GM12878 (cell line): ENCODE data around the gene ST3GAL5. TPM values are rescaled to one million over a fixed set of nuclear protein-coding genes. Genes with fewer than 3 reads are reported as not detected.
A peak's percentile ranks its signal among the peaks of the same experiment; 100 is the strongest.

Source experiments
- CEBPB ChIP-seq, 2 experiments: fragments of 150-350 bp in 1 of 2; IDR thresholded peaks; 2 replicates each; pipeline ENCODE4 v1.6.1; 2012 to 2014; ENCODE audit warnings: low read depth in 2 of 2, low read length in 2 of 2, borderline replicate concordance in 1 of 2, inconsistent platforms in 1 of 2
- EP300 ChIP-seq, 2 experiments: fragments of 150-350 bp in 1 of 2; IDR thresholded peaks; 2 replicates each; pipeline ENCODE4 v1.6.1; 2011 to 2012; ENCODE audit warnings: low read depth in 2 of 2, low read length in 2 of 2, borderline replicate concordance in 1 of 2, improper control_type of control experiment in 1 of 2, inconsistent platforms in 1 of 2; ENCODE audit not compliant: control insufficient read depth in 1 of 2
- IKZF2 ChIP-seq, 2 experiments: fragments of 450-650 bp; IDR thresholded peaks; 2 replicates each; pipeline ENCODE4 v1.6.1; 2017; ENCODE audit warnings: mild to moderate bottlenecking in 2 of 2, moderate library complexity in 2 of 2
- NFXL1 ChIP-seq: fragments of 450-650 bp; IDR thresholded peaks from 2 replicates; pipeline ENCODE4 v1.6.1; 2017; ENCODE audit warnings: antibody characterized with exemption, mild to moderate bottlenecking, borderline replicate concordance
- TCF3 ChIP-seq: IDR thresholded peaks from 2 replicates; pipeline ENCODE4 v1.6.1; 2012; ENCODE audit warnings: low read depth, mild to moderate bottlenecking, low read length, borderline replicate concordance; ENCODE audit not compliant: insufficient read depth
- polyA plus RNA-seq, 11 experiments: library from polyadenylated mRNA; depleted of rRNA in 4 of 11; unstranded in 6 of 11; stranded (reverse) in 5 of 11; fragments of >200 nt; fragmentation: Nextera tagmentation in 4 of 11; fragmentation: Illumina TruSeq in 1 of 11; extraction: Ambion mirVana in 4 of 11; extraction: Trizol in 1 of 11; gene quantifications; 1 replicate in 1 of 11; 2 replicates in 10 of 11; pipeline versions ENCODE4 v1.2.1 to v1.2.3, GENCODE V29; 2011 to 2016; ENCODE audit warnings: inconsistent platforms in 2 of 11, missing spikeins in 2 of 11, low read depth in 1 of 11
- total RNA-seq, 4 experiments: library from RNA; depleted of rRNA in 3 of 4; stranded (reverse); fragments of >200 nt in 3 of 4; fragmentation: Illumina TruSeq in 1 of 4; extraction: Trizol in 1 of 4; gene quantifications; 2 replicates each; pipeline versions ENCODE4 v1.2.1 to v1.2.3, GENCODE V29; 2013 to 2021
- TF ChIP-seq, protein P1 (sequence below): IDR thresholded peaks from 2 replicates; pipeline ENCODE4 v1.6.1; 2012; ENCODE audit warnings: improper control_type of control experiment, low read depth, low read length; ENCODE audit not compliant: insufficient replicate concordance
- TF ChIP-seq, protein P2 (sequence below): fragments of 450-650 bp; IDR thresholded peaks from 2 replicates; pipeline ENCODE4 v1.6.1; 2017; ENCODE audit warnings: antibody characterized with exemption, mild to moderate bottlenecking, moderate library complexity

The ST3GAL5 gene
- total and polyA plus RNA-seq, 10 of the 15 experiments (the other 5 are each of a cell fraction or from before 2014, with no cell fraction given) = 5.2 to 60.9 (median 10.2) TPM

DNA sequence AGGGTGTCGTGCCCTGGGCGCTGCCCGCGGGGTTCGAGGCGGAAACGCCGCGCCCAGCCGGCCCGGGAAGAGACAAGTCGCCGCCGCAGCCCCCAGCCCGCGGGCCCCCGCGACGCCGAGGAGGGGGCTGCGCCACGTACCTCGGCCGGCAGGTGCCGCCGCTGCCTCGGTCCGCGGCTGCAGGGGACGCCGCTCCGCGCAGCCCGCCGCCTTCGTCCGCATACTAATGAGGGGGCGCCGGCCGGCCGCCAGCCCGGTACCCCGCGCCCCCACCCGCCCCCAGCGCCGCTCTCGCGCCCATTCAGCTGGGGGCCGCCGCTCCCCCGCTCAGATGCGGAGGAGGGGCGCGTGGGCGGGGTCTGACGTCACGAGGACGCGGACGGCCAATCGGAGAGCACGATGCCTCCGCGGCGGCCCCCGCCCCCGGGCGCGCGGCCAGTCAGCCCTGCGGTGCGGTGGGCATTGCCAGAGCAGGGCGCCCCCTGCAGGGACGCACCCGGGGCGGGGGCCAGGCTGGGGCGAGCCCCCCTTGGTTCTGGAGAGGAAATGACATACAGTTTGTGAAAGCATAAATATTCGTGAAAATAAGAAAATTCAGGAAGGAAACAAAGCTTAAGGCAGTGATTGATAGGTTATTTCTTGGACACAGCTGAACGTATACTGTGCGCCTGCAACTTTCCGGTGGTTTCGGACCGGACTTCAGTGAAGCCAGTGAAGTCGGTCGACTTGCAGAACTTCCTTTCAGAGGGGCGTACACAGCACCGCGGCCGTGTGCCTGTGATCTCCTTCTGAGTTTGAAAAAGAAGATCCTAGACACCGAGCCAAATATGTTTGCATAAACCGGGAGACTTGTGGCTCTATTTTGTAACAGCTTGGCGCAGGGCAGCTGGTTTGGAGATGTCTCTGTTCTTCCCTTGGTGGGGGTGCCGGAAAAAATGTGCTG is at the start of gene ST3GAL5 (continued):
- TF ChIP-seq, protein P1, sequence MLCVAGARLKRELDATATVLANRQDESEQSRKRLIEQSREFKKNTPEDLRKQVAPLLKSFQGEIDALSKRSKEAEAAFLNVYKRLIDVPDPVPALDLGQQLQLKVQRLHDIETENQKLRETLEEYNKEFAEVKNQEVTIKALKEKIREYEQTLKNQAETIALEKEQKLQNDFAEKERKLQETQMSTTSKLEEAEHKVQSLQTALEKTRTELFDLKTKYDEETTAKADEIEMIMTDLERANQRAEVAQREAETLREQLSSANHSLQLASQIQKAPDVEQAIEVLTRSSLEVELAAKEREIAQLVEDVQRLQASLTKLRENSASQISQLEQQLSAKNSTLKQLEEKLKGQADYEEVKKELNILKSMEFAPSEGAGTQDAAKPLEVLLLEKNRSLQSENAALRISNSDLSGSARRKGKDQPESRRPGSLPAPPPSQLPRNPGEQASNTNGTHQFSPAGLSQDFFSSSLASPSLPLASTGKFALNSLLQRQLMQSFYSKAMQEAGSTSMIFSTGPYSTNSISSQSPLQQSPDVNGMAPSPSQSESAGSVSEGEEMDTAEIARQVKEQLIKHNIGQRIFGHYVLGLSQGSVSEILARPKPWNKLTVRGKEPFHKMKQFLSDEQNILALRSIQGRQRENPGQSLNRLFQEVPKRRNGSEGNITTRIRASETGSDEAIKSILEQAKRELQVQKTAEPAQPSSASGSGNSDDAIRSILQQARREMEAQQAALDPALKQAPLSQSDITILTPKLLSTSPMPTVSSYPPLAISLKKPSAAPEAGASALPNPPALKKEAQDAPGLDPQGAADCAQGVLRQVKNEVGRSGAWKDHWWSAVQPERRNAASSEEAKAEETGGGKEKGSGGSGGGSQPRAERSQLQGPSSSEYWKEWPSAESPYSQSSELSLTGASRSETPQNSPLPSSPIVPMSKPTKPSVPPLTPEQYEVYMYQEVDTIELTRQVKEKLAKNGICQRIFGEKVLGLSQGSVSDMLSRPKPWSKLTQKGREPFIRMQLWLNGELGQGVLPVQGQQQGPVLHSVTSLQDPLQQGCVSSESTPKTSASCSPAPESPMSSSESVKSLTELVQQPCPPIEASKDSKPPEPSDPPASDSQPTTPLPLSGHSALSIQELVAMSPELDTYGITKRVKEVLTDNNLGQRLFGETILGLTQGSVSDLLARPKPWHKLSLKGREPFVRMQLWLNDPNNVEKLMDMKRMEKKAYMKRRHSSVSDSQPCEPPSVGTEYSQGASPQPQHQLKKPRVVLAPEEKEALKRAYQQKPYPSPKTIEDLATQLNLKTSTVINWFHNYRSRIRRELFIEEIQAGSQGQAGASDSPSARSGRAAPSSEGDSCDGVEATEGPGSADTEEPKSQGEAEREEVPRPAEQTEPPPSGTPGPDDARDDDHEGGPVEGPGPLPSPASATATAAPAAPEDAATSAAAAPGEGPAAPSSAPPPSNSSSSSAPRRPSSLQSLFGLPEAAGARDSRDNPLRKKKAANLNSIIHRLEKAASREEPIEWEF = peak; percentile 8
- TF ChIP-seq TCF3 (no peak), EP300 (IDR thresholded peaks at IDR 0.05; ENCODE audit: borderline replicate concordance in 1 of 2, control insufficient read depth in 1 of 2, low read depth in 2 of 2, low read length in 2 of 2) (peak; percentile 28 to 57; a peak in 1 of 4 replicates), NFXL1 (peak; percentile 38; the same call in 1 of the 2 replicates), IKZF2 (IDR thresholded peaks at IDR 0.05) (peak; percentile 54 to 55), CEBPB (IDR thresholded peaks at IDR 0.05; ENCODE audit: borderline replicate concordance in 1 of 2, low read depth in 2 of 2, low read length in 2 of 2) (no peak)
- TF ChIP-seq, protein P2, sequence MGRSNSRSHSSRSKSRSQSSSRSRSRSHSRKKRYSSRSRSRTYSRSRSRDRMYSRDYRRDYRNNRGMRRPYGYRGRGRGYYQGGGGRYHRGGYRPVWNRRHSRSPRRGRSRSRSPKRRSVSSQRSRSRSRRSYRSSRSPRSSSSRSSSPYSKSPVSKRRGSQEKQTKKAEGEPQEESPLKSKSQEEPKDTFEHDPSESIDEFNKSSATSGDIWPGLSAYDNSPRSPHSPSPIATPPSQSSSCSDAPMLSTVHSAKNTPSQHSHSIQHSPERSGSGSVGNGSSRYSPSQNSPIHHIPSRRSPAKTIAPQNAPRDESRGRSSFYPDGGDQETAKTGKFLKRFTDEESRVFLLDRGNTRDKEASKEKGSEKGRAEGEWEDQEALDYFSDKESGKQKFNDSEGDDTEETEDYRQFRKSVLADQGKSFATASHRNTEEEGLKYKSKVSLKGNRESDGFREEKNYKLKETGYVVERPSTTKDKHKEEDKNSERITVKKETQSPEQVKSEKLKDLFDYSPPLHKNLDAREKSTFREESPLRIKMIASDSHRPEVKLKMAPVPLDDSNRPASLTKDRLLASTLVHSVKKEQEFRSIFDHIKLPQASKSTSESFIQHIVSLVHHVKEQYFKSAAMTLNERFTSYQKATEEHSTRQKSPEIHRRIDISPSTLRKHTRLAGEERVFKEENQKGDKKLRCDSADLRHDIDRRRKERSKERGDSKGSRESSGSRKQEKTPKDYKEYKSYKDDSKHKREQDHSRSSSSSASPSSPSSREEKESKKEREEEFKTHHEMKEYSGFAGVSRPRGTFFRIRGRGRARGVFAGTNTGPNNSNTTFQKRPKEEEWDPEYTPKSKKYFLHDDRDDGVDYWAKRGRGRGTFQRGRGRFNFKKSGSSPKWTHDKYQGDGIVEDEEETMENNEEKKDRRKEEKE = no peak
